ENCODE data around the gene BBS5. TPM values are rescaled to one million over a fixed set of nuclear protein-coding genes. Genes with fewer than 3 reads are reported as not detected.
"Not testable (repeated sequence)": the region's sequence is repeated elsewhere in the genome, so short reads cannot be mapped to it uniquely, and the experiment has no call there.

Gene BBS5
- polyA plus RNA-seq (2013) = 4.6 TPM

DNA sequence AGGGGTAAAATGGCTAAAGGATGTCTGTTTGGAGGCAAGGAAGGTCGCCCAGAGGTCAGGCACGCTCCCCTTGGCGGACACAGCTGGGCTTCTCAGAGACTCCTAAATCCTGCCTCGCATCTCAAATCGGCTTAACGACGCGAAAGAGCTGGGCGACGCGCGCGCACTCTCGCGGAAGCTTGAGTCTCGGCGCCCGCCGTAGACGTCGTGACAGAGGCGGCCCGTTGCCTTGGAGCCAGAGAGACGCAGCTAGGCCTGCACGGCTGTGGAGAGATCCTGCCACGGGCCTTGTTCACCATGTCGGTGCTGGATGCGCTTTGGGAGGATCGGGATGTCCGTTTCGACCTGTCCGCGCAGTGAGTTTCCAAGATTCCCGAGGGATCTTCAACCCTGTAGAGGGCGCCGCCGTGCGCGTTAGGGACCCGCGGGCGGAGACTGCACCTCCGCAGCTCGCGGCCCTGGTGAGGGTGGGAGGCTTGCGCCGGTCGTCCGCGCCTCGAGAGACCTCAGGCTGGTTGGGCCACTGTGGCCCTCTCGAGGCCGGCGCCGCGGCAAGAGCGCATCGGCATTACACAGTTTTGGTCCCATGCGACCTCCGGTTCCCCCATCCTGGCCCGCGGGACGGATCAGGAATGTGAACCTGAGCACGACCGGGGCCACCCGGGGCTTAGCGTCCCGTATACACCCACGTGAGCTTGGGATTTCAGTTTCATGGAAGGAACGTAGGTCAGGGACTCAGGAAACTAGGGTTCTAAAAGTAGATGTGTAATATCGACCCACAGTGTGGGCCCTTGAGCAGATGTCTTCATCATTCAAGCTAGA lies at the start of gene BBS5:
BBS5 (plus strand) TSS at position 238 of the 822 bp plus-strand sequence; CDS start at position 298, 60 bp downstream.
- H3K9me3 ChIP-seq (ENCODE audit: control extremely low read depth in 1 of 5, control insufficient read depth in 4 of 5, insufficient read depth in 2 of 5, low read depth in 1 of 5, low read length in 4 of 5) = no peaks in the 10 kb centered on the region
- 0% methylated on average over 54 of the region's 71 CpGs for WGBS (ENCODE audit: insufficient coverage)
- POLR2A ChIA-PET = no interaction called here
- H3K4me1 ChIP-seq (ENCODE audit: control extremely low read depth in 1 of 4, control insufficient read depth in 4 of 4, insufficient read depth in 4 of 4, low read length in 3 of 4) = peaks cover 0 to 12% (median 9%) of the 10 kb centered on the region in 4 experiments
- peak within 1 kb of the TSS; percentile 69 to 87 (median 84) for H3K4me3 ChIP-seq (ENCODE audit: control insufficient read depth in 1 of 7, extremely low read depth in 1 of 7, insufficient read depth in 4 of 7, low read depth in 2 of 7, low read length in 6 of 7)
- H3K36me3 ChIP-seq (ENCODE audit: control insufficient read depth in 4 of 4, insufficient read depth in 4 of 4, low read length in 3 of 4) = peaks cover 0 to 15% (median 7%) of the 10 kb centered on the region in 4 experiments
- CTCF ChIA-PET = interaction anchor here (1.0 to 2.3 kb wide), 6 partner anchors 9 to 315 kb away, joined by 3 to 9 read pairs (median 4); no protein-coding TSS in a partner anchor
- peak; percentile 81 to 90 (median 84) for DNase-seq
- H3K27ac ChIP-seq (ENCODE audit: insufficient read depth in 1 of 2, low read depth in 1 of 2, low read length in 2 of 2, poor library complexity in 1 of 2, severe bottlenecking in 2 of 2) = peak within 1 kb of the TSS; percentile 46 to 74
- H3K27me3 ChIP-seq (replicated peaks in 2 of 5; ENCODE audit: control insufficient read depth in 4 of 5, insufficient read depth in 5 of 5, low read length in 4 of 5) = no peaks in the 10 kb centered on the region

DNA sequence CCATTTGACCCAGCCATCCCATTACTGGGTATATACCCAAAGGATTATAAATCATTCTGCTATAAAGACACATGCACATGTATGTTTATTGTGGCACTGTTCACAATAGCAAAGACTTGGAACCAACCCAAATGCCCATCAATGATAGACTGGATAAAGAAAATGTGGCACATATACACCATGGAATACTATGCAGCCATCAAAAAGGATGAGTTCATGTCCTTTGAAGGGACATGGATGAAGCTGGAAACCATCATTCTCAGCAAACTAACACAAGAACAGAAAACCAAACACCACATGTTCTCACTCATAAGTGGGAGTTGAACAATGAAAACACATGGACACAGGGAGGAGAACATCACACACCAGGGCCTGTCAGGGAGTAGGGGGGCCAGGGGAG lies 47.5 kb upstream of the BBS5 start:
- H3K27me3 ChIP-seq (replicated peaks in 2 of 5; ENCODE audit: control insufficient read depth in 4 of 5, insufficient read depth in 5 of 5, low read length in 4 of 5); DNase-seq; H3K36me3 ChIP-seq (ENCODE audit: control insufficient read depth in 4 of 4, insufficient read depth in 4 of 4, low read length in 3 of 4); H3K4me3 ChIP-seq (ENCODE audit: control insufficient read depth in 1 of 7, extremely low read depth in 1 of 7, insufficient read depth in 4 of 7, low read depth in 2 of 7, low read length in 6 of 7); POLR2A ChIA-PET; CTCF ChIA-PET; H3K27ac ChIP-seq (ENCODE audit: insufficient read depth in 1 of 2, low read depth in 1 of 2, low read length in 2 of 2, poor library complexity in 1 of 2, severe bottlenecking in 2 of 2); H3K9me3 ChIP-seq (ENCODE audit: control extremely low read depth in 1 of 5, control insufficient read depth in 4 of 5, insufficient read depth in 2 of 5, low read depth in 1 of 5, low read length in 4 of 5); H3K4me1 ChIP-seq (ENCODE audit: control extremely low read depth in 1 of 4, control insufficient read depth in 4 of 4, insufficient read depth in 4 of 4, low read length in 3 of 4): not testable (repeated sequence)

DNA sequence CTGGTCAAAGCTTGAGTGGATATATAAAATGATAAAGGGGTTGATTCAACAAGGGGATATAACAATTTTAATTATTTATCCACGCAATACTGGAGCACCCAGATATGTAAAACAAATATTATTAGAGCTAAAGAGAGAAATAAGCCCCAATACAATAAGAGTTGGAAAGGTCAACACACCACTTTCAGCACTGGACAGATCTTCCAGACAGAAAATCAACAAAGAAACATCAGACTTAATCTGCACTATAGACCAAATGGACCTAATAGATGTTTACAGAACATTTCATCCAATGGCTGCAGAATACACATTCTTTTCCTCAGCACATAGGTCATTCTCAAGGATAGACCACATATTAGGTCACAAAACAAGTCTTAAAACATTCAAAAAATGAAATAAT lies 45.1 kb upstream of the BBS5 start:
- H3K4me3 ChIP-seq (ENCODE audit: control insufficient read depth in 1 of 7, extremely low read depth in 1 of 7, insufficient read depth in 4 of 7, low read depth in 2 of 7, low read length in 6 of 7); DNase-seq; H3K36me3 ChIP-seq (ENCODE audit: control insufficient read depth in 4 of 4, insufficient read depth in 4 of 4, low read length in 3 of 4); H3K9me3 ChIP-seq (ENCODE audit: control extremely low read depth in 1 of 5, control insufficient read depth in 4 of 5, insufficient read depth in 2 of 5, low read depth in 1 of 5, low read length in 4 of 5); H3K4me1 ChIP-seq (ENCODE audit: control extremely low read depth in 1 of 4, control insufficient read depth in 4 of 4, insufficient read depth in 4 of 4, low read length in 3 of 4); H3K27me3 ChIP-seq (replicated peaks in 2 of 5; ENCODE audit: control insufficient read depth in 4 of 5, insufficient read depth in 5 of 5, low read length in 4 of 5); POLR2A ChIA-PET; H3K27ac ChIP-seq (ENCODE audit: insufficient read depth in 1 of 2, low read depth in 1 of 2, low read length in 2 of 2, poor library complexity in 1 of 2, severe bottlenecking in 2 of 2): not testable (repeated sequence)
- CTCF ChIA-PET = interaction anchor here (0.7 kb wide), 1 partner anchor 1101 kb away, joined by 3 read pairs; no protein-coding TSS in a partner anchor
- no CpG with 5 or more reads among the region's 1 CpG for WGBS (ENCODE audit: insufficient coverage)

DNA sequence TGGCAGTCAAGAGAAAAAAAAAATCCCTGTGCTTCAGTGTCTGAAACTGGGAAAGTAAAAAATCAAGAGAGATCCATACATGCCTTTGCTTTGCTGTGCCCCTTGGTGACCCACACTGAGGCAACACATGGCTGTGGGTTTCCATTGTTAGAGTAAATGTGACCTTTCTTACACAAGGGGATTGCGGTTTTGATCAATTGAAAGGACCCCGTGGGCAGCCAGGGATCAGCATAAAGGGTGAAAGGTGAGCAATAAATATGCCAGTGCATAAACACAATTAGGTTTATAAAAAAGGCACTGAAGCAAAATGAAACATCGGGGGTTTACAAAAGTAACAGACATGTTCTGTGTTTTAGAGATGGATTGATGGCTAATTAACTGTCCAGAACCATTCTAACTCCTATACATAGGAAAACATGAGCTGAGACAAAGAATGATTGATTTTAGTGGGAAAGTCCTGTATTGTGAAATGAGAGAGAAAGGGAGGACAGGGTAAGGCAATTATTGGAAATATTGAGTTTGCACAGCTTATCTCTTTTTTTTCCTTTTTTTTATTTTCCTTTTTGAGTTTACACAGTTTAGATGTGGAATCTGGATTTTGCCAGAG lies 40.7 kb upstream of the BBS5 start:
- ChIA-PET POLR2A (no interaction called here), CTCF (no interaction called here)
- Histone ChIP-seq H3K27me3 (replicated peaks in 2 of 5; ENCODE audit: control insufficient read depth in 4 of 5, insufficient read depth in 5 of 5, low read length in 4 of 5) (peaks cover 0 to 4% (median 0%) of the 10 kb centered on the region in 5 experiments), H3K4me1 (ENCODE audit: control extremely low read depth in 1 of 4, control insufficient read depth in 4 of 4, insufficient read depth in 4 of 4, low read length in 3 of 4) (no peaks in the 10 kb centered on the region), H3K9me3 (ENCODE audit: control extremely low read depth in 1 of 5, control insufficient read depth in 4 of 5, insufficient read depth in 2 of 5, low read depth in 1 of 5, low read length in 4 of 5) (no peaks in the 10 kb centered on the region), H3K27ac (ENCODE audit: insufficient read depth in 1 of 2, low read depth in 1 of 2, low read length in 2 of 2, poor library complexity in 1 of 2, severe bottlenecking in 2 of 2) (no peak overlapping the region), H3K36me3 (ENCODE audit: control insufficient read depth in 4 of 4, insufficient read depth in 4 of 4, low read length in 3 of 4) (no peaks in the 10 kb centered on the region), H3K4me3 (ENCODE audit: control insufficient read depth in 1 of 7, extremely low read depth in 1 of 7, insufficient read depth in 4 of 7, low read depth in 2 of 7, low read length in 6 of 7) (no peak overlapping the region)
- WGBS (ENCODE audit: insufficient coverage) = 88% methylated on average over 2 of the region's 3 CpGs
- DNase-seq = no peak

DNA sequence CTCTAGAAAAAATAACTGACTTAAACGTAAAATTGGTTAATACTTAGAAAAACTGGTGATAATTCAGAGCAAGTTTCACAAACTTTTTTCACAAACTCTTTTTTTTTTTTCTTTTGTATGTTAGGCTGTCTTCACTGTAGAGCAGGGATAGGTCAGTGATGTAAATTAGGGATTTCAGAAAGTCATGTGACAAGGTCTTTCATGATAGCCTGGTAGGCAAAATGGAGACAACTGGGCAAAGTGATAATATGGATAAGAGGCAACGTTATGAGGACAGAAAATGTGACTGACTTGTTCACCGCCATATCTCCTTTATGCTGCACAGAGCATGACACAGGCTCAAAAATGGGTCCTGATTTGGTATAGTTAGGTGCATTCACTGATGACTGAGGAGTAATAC lies 39.4 kb upstream of the BBS5 start:
- WGBS (ENCODE audit: insufficient coverage) = 94% methylated on average over 2 of the region's 3 CpGs
- CTCF ChIA-PET = interaction anchor here (1.3 kb wide), 1 partner anchor 26 kb away, joined by 3 read pairs; no protein-coding TSS in a partner anchor

DNA sequence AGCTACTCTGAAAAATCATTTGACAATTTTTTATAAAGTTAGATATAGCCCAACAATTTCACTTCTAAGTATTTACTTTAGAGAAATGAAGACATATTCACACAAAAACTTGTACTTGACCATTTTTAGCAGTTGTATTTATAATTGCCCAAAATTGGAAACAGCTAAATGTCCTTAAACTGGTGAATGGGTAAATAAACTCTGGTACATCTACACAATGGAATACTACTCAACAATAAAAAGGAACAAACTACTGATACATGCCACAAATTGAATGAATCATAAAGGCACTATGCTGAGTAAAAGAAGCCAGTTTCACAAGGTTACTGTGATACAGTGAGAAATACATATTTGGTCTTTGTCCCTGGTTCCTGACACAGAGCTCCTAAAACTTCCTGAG lies 32.8 kb upstream of the BBS5 start:
- CTCF ChIA-PET = no interaction called here
- no peak overlapping the region for H3K4me3 ChIP-seq (ENCODE audit: control insufficient read depth in 1 of 7, extremely low read depth in 1 of 7, insufficient read depth in 4 of 7, low read depth in 2 of 7, low read length in 6 of 7)
- no peaks in the 10 kb centered on the region for H3K27me3 ChIP-seq (replicated peaks in 2 of 5; ENCODE audit: control insufficient read depth in 4 of 5, insufficient read depth in 5 of 5, low read length in 4 of 5)
- DNase-seq = no peak
- H3K27ac ChIP-seq (ENCODE audit: insufficient read depth in 1 of 2, low read depth in 1 of 2, low read length in 2 of 2, poor library complexity in 1 of 2, severe bottlenecking in 2 of 2) = no peak overlapping the region
- peaks cover 0 to 3% (median 0%) of the 10 kb centered on the region in 5 experiments for H3K9me3 ChIP-seq (ENCODE audit: control extremely low read depth in 1 of 5, control insufficient read depth in 4 of 5, insufficient read depth in 2 of 5, low read depth in 1 of 5, low read length in 4 of 5)
- POLR2A ChIA-PET = no interaction called here
- no peaks in the 10 kb centered on the region for H3K4me1 ChIP-seq (ENCODE audit: control extremely low read depth in 1 of 4, control insufficient read depth in 4 of 4, insufficient read depth in 4 of 4, low read length in 3 of 4)
- no peaks in the 10 kb centered on the region for H3K36me3 ChIP-seq (ENCODE audit: control insufficient read depth in 4 of 4, insufficient read depth in 4 of 4, low read length in 3 of 4)

More for the DNA sequence above, 39.4 kb upstream of the BBS5 start:
- Histone ChIP-seq H3K36me3 (ENCODE audit: control insufficient read depth in 4 of 4, insufficient read depth in 4 of 4, low read length in 3 of 4) (no peaks in the 10 kb centered on the region), H3K4me1 (ENCODE audit: control extremely low read depth in 1 of 4, control insufficient read depth in 4 of 4, insufficient read depth in 4 of 4, low read length in 3 of 4) (no peaks in the 10 kb centered on the region), H3K9me3 (ENCODE audit: control extremely low read depth in 1 of 5, control insufficient read depth in 4 of 5, insufficient read depth in 2 of 5, low read depth in 1 of 5, low read length in 4 of 5) (peaks cover 0 to 2% (median 0%) of the 10 kb centered on the region in 5 experiments), H3K27me3 (replicated peaks in 2 of 5; ENCODE audit: control insufficient read depth in 4 of 5, insufficient read depth in 5 of 5, low read length in 4 of 5) (peaks cover 0 to 4% (median 0%) of the 10 kb centered on the region in 5 experiments), H3K27ac (ENCODE audit: insufficient read depth in 1 of 2, low read depth in 1 of 2, low read length in 2 of 2, poor library complexity in 1 of 2, severe bottlenecking in 2 of 2) (no peak overlapping the region), H3K4me3 (ENCODE audit: control insufficient read depth in 1 of 7, extremely low read depth in 1 of 7, insufficient read depth in 4 of 7, low read depth in 2 of 7, low read length in 6 of 7) (no peak overlapping the region)
- POLR2A ChIA-PET = interaction anchor here (0.6 kb wide), 1 partner anchor 361 kb away, joined by 3 read pairs; no protein-coding TSS in a partner anchor
- no peak for DNase-seq

DNA sequence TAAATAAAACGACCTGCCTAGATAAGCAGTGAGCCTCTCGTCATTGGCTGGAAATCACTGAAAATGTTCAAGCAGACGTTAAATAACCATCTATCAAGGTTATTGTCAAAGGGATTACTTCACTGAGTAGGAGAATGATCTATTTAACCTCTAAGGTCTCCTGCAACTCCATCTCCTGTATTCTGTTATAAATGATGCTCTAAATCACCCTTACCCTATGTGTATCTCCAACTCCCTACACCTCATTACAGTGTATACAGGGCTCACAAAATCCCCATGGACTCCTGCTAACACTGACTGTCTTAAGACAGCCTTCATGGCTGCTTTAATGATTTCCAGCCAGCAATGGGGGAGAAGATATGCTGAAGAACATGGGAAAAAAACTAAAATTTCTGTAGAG lies 31.0 kb upstream of the BBS5 start:
- CTCF ChIA-PET = no interaction called here
- DNase-seq = no peak
- no peak overlapping the region for H3K27ac ChIP-seq (ENCODE audit: insufficient read depth in 1 of 2, low read depth in 1 of 2, low read length in 2 of 2, poor library complexity in 1 of 2, severe bottlenecking in 2 of 2)
- POLR2A ChIA-PET = no interaction called here
- no peaks in the 10 kb centered on the region for H3K36me3 ChIP-seq (ENCODE audit: control insufficient read depth in 4 of 4, insufficient read depth in 4 of 4, low read length in 3 of 4)
- H3K27me3 ChIP-seq (replicated peaks in 2 of 5; ENCODE audit: control insufficient read depth in 4 of 5, insufficient read depth in 5 of 5, low read length in 4 of 5) = no peaks in the 10 kb centered on the region
- 83% methylated on average over 3 of the region's 3 CpGs for WGBS (ENCODE audit: insufficient coverage)
- H3K9me3 ChIP-seq (ENCODE audit: control extremely low read depth in 1 of 5, control insufficient read depth in 4 of 5, insufficient read depth in 2 of 5, low read depth in 1 of 5, low read length in 4 of 5) = peaks cover 0 to 3% (median 0%) of the 10 kb centered on the region in 5 experiments
- no peak overlapping the region for H3K4me3 ChIP-seq (ENCODE audit: control insufficient read depth in 1 of 7, extremely low read depth in 1 of 7, insufficient read depth in 4 of 7, low read depth in 2 of 7, low read length in 6 of 7)
- no peaks in the 10 kb centered on the region for H3K4me1 ChIP-seq (ENCODE audit: control extremely low read depth in 1 of 4, control insufficient read depth in 4 of 4, insufficient read depth in 4 of 4, low read length in 3 of 4)
